Panc1 (cell line): ENCODE measurements around the gene SLC2A4.

Experiments used
- POLR2AphosphoS5 ChIP-seq: IDR thresholded peaks from 2 replicates; pipeline ENCODE4 v1.6.1; 2012; ENCODE audit warnings: mild to moderate bottlenecking, low read depth, low read length, moderate library complexity
- SIN3A ChIP-seq: IDR thresholded peaks from 2 replicates; pipeline ENCODE4 v1.6.1; 2012; ENCODE audit warnings: low read depth, mild to moderate bottlenecking, low read length, moderate library complexity, borderline replicate concordance; ENCODE audit not compliant: insufficient read depth
- TF ChIP-seq, protein P1 (sequence below): fragments of 450-650 bp; IDR thresholded peaks from 2 replicates; pipeline ENCODE4 v1.5.1; 2017; ENCODE audit warnings: mild to moderate bottlenecking
- TF ChIP-seq, protein P2 (sequence below), 2 experiments: IDR thresholded peaks; 2 replicates each; pipeline ENCODE4 v1.6.1; 2011 to 2012; ENCODE audit warnings: low read depth in 2 of 2, control low read depth in 1 of 2, low read length in 1 of 2, mild to moderate bottlenecking in 1 of 2, moderate library complexity in 1 of 2; ENCODE audit not compliant: insufficient read depth in 1 of 2

DNA sequence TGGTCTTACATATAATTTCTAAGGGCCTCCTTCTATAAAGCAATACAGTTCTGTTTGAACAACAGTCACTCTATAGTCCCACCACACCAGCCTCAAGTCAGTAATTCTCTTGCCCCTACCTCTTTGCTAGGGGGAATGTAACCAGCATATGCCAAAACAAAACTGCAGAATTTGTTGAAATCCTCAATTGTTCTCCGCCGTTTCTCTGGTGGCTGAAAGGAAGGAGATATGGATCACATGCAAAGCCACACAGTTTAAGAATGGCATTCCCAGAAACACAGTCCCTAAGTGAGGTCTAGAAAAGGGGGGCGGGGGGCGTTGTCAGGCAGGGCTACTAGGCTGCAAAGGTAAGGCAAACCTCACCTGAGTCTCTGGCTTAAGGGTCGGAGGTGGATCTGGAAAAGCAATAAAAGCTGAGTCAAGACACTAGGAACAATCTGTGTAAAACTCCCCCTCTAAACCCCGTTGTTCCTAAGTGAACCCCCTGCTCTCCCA is 44.2 kb upstream of the SLC2A4 start:
- TF ChIP-seq, protein P1, sequence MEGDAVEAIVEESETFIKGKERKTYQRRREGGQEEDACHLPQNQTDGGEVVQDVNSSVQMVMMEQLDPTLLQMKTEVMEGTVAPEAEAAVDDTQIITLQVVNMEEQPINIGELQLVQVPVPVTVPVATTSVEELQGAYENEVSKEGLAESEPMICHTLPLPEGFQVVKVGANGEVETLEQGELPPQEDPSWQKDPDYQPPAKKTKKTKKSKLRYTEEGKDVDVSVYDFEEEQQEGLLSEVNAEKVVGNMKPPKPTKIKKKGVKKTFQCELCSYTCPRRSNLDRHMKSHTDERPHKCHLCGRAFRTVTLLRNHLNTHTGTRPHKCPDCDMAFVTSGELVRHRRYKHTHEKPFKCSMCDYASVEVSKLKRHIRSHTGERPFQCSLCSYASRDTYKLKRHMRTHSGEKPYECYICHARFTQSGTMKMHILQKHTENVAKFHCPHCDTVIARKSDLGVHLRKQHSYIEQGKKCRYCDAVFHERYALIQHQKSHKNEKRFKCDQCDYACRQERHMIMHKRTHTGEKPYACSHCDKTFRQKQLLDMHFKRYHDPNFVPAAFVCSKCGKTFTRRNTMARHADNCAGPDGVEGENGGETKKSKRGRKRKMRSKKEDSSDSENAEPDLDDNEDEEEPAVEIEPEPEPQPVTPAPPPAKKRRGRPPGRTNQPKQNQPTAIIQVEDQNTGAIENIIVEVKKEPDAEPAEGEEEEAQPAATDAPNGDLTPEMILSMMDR: no peak
- TF ChIP-seq, protein P2, sequence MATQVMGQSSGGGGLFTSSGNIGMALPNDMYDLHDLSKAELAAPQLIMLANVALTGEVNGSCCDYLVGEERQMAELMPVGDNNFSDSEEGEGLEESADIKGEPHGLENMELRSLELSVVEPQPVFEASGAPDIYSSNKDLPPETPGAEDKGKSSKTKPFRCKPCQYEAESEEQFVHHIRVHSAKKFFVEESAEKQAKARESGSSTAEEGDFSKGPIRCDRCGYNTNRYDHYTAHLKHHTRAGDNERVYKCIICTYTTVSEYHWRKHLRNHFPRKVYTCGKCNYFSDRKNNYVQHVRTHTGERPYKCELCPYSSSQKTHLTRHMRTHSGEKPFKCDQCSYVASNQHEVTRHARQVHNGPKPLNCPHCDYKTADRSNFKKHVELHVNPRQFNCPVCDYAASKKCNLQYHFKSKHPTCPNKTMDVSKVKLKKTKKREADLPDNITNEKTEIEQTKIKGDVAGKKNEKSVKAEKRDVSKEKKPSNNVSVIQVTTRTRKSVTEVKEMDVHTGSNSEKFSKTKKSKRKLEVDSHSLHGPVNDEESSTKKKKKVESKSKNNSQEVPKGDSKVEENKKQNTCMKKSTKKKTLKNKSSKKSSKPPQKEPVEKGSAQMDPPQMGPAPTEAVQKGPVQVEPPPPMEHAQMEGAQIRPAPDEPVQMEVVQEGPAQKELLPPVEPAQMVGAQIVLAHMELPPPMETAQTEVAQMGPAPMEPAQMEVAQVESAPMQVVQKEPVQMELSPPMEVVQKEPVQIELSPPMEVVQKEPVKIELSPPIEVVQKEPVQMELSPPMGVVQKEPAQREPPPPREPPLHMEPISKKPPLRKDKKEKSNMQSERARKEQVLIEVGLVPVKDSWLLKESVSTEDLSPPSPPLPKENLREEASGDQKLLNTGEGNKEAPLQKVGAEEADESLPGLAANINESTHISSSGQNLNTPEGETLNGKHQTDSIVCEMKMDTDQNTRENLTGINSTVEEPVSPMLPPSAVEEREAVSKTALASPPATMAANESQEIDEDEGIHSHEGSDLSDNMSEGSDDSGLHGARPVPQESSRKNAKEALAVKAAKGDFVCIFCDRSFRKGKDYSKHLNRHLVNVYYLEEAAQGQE (IDR thresholded peaks at IDR 0.05; ENCODE audit: insufficient read depth in 1 of 2, low read depth in 2 of 2, low read length in 1 of 2): no peak
- no peak for TF ChIP-seq SIN3A
- no peak for TF ChIP-seq POLR2AphosphoS5
